Measurements from ENCODE around the gene MAPK14.
A peak's percentile ranks its signal among the peaks of the same experiment; 100 is the strongest.
"Not testable (repeated sequence)": the region's sequence is repeated elsewhere in the genome, so short reads cannot be mapped to it uniquely, and the experiment has no call there.

MAPK14 gene

DNA sequence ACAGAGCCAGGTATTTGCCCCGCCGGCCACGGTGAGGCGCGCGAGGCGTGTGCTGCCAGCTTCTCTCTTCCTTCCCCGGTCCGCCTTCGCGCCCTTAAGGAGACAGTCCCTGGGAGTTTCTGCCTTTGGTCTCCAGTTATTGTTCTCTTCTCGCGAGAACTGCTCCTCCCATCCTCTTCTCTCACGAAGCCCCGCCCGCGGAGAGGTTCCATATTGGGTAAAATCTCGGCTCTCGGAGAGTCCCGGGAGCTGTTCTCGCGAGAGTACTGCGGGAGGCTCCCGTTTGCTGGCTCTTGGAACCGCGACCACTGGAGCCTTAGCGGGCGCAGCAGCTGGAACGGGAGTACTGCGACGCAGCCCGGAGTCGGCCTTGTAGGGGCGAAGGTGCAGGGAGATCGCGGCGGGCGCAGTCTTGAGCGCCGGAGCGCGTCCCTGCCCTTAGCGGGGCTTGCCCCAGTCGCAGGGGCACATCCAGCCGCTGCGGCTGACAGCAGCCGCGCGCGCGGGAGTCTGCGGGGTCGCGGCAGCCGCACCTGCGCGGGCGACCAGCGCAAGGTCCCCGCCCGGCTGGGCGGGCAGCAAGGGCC lies at the start of gene MAPK14:
TSS of gene MAPK14 (plus strand) at position 308 of the 587 bp plus-strand sequence. CDS start 350 bp downstream, outside the sequence.
- peak; percentile 93 to 100 for DNase-seq (ENCODE audit: low read depth in 1 of 2, low spot score in 1 of 2)
- in situ Hi-C loops (cut with HindIII; ENCODE audit: low pct_unique_long_range_greater_than_20kb, low sequenced_read_pairs), result no loop called here
- no peak for TF ChIP-seq JUND (IDR thresholded peaks at IDR 0.05; ENCODE audit: low read depth)

GRCh38 chr6:35980126-35980525 lies 47.5 kb upstream of the MAPK14 start:
- in situ Hi-C loops (cut with HindIII; ENCODE audit: low pct_unique_long_range_greater_than_20kb, low sequenced_read_pairs); DNase-seq (ENCODE audit: low read depth in 1 of 2, low spot score in 1 of 2): not testable (repeated sequence)

GRCh38 chr6:35980991-35981645 lies 46.5 kb upstream of the MAPK14 start:
- DNase-seq (ENCODE audit: low read depth in 1 of 2, low spot score in 1 of 2), result no peak
- no peak for TF ChIP-seq JUND (IDR thresholded peaks at IDR 0.05; ENCODE audit: low read depth)
- in situ Hi-C loops (cut with HindIII; ENCODE audit: low pct_unique_long_range_greater_than_20kb, low sequenced_read_pairs), result no loop called here

GRCh38 chr6:35984701-35985100 lies 42.9 kb upstream of the MAPK14 start:
- TF ChIP-seq JUND (IDR thresholded peaks at IDR 0.05; ENCODE audit: low read depth), result no peak
- no peak for DNase-seq (ENCODE audit: low read depth in 1 of 2, low spot score in 1 of 2)

DNA sequence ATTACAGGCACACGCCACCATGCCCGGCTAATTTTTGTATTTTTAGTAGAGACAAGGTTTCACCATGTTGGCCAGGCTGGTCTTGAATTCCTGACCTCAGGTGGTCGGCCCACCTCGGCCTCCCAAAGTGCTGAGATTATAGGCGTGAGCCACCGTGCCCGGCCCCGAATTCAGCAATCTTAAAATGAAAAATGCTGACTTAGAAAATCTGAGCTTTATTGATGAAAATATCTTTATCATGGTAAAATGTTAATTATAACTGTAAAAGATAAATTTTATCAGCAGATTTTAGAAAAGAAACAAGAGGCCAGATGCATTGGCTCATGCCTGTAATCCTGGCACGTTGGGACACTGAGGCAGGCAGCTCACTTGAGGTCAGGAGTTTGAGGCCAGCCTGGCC lies 39.6 kb upstream of the MAPK14 start:
- in situ Hi-C loops (cut with HindIII; ENCODE audit: low pct_unique_long_range_greater_than_20kb, low sequenced_read_pairs); DNase-seq (ENCODE audit: low read depth in 1 of 2, low spot score in 1 of 2): not testable (repeated sequence)

More at GRCh38 chr6:35984701-35985100, 42.9 kb upstream of the MAPK14 start:
- in situ Hi-C loops (cut with HindIII; ENCODE audit: low pct_unique_long_range_greater_than_20kb, low sequenced_read_pairs), result no loop called here

- in situ Hi-C loops (cut with HindIII; ENCODE audit: low pct_unique_long_range_greater_than_20kb, low sequenced_read_pairs), result no loop called here
- no peak for DNase-seq (ENCODE audit: low read depth in 1 of 2, low spot score in 1 of 2)
- no peak for TF ChIP-seq JUND (IDR thresholded peaks at IDR 0.05; ENCODE audit: low read depth)
Measured at GRCh38 chr6:35993150-35993549, 34.5 kb upstream of the MAPK14 start.

DNA sequence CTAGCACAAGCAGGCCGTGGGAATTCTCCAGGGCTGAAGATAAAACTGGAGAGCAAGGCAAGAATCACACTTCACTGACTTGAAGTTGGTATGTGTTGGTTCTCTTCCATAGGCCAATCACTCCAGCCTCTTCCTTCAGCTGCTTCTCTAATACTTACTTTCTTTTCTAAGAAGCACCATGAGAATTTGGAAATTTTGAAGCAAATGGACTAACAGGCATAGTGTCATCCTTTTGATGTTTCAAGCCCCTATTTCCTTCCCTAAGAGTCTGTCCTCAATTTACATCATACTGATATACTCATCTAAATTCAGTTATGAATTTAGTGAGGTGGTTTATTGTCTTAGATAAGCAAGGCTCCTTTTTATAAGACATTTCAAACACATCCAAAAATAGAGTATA lies 27.2 kb upstream of the MAPK14 start:
- DNase-seq (ENCODE audit: low read depth in 1 of 2, low spot score in 1 of 2), result no peak
- TF ChIP-seq JUND (IDR thresholded peaks at IDR 0.05; ENCODE audit: low read depth), result no peak
- in situ Hi-C loops (cut with HindIII; ENCODE audit: low pct_unique_long_range_greater_than_20kb, low sequenced_read_pairs), result no loop called here

DNA sequence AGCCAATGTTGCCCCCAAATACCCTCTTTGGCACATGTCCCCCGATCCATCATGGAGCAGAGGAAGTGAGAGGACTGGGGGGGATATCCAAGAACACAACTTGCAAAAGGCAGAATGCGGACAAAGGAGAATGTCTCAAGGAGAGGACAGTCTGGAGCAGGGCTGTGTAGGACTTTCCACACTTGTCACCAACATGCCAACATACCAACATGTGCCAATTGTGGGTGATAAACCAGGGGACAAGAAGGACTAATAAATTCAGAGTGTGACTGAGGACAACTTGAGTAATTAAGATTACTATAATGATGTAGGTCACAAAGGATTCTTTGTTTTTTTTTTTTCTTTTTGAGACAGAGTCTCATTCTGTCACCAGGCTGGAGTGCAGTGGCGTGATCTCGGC lies 11.9 kb upstream of the MAPK14 start:
- DNase-seq (ENCODE audit: low read depth in 1 of 2, low spot score in 1 of 2), result no peak
- TF ChIP-seq JUND (IDR thresholded peaks at IDR 0.05; ENCODE audit: low read depth), result no peak
- in situ Hi-C loops (cut with HindIII; ENCODE audit: low pct_unique_long_range_greater_than_20kb, low sequenced_read_pairs), result no loop called here

DNA sequence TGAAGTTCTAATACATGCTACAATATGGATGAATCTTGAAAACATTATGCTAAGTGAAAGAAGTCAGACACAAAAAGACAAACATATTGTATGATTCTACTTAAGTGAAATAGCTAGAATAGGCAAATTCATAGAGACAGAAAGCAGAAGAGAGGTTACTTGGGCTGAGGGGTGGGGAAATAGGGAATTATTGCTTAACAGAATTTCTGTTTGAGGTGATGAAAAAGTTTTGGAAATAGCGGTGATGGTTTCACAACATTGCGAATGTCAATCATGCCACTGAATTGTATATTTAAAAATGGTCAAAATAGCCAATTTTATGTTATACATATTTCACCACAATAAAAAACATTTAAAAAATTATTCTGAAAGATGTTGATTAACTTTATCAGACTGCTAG lies 9.3 kb upstream of the MAPK14 start:
- in situ Hi-C loops (cut with HindIII; ENCODE audit: low pct_unique_long_range_greater_than_20kb, low sequenced_read_pairs), result no loop called here
- DNase-seq (ENCODE audit: low read depth in 1 of 2, low spot score in 1 of 2), result no peak

DNA sequence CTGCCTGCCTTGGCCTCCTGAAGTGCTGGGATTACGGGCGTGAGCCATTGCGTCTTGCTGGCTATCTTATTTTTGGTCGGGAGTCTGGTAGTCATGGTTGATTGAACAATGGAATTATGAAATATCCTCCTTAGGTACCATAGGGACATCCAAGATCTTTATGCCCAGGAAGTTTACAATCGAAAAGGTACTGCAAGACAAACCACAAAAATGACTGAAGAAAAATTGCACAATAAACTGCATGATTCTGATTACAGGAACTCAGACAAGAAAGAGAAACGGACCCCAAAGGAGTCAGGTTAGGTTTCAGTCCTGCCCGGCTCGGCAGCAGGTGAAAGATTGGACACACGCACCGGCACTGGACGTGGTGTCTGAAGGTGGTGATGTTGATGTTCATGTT lies 8.4 kb upstream of the MAPK14 start:
- DNase-seq (ENCODE audit: low read depth in 1 of 2, low spot score in 1 of 2), result no peak
- no peak for TF ChIP-seq JUND (IDR thresholded peaks at IDR 0.05; ENCODE audit: low read depth)
- in situ Hi-C loops (cut with HindIII; ENCODE audit: low pct_unique_long_range_greater_than_20kb, low sequenced_read_pairs), result no loop called here

More for the DNA sequence above, 9.3 kb upstream of the MAPK14 start:
- no peak for TF ChIP-seq JUND (IDR thresholded peaks at IDR 0.05; ENCODE audit: low read depth)

- TF ChIP-seq JUND (IDR thresholded peaks at IDR 0.05; ENCODE audit: low read depth), result no peak
- no peak for DNase-seq (ENCODE audit: low read depth in 1 of 2, low spot score in 1 of 2)
- in situ Hi-C loops (cut with HindIII; ENCODE audit: low pct_unique_long_range_greater_than_20kb, low sequenced_read_pairs), result no loop called here
Measured at GRCh38 chr6:36020154-36020553, 7.5 kb upstream of the MAPK14 start.

DNA sequence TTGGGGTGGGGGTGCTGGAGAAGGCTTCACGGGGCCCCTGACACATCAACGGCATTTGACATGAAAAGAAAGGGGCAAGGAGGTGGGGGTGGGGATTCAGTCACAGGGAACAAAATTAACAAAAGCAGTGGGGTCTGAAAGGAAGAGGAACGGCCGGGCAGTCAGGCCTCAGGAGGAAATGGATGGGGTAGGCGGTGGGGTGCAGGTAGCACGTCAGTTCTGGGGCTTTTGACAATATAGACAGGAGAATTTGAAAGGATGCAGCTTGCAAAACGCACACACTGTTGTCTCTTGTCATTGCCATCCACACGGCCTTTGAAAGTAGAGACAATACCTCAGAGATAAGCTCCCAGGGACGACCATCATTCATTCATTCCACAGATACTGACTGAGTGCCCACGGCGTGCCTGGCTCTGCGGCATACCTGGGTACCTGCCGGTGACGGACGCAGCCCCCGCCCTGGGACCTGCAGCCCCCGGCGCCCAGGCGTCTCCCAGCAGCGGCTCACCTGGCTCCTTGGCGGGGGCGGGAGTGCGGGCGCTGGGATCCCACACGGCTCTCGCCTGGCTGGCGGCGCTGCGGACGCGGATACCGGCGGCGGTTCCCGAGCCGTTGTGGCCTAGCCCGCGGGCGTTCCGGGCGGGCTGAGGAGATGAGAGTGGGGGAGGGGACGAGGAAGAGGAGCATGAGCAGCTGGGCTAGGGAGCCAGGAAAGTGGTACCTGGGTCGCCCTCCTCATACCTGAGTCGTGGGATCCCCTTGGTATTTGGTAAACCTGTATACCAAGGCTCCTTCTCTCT lies 3.4 kb upstream of the MAPK14 start, which contains the start of gene SLC26A8:
TSS of gene SLC26A8 (minus strand) at position 646 of the 800 bp plus-strand sequence. CDS start 4,934 bp downstream, outside the sequence.
- no peak for TF ChIP-seq JUND (IDR thresholded peaks at IDR 0.05; ENCODE audit: low read depth)
- in situ Hi-C loops (cut with HindIII; ENCODE audit: low pct_unique_long_range_greater_than_20kb, low sequenced_read_pairs), result no loop called here
- DNase-seq (ENCODE audit: low read depth in 1 of 2, low spot score in 1 of 2), result peak; percentile 26 to 34

All from T47D (cell line).